ENCODE data around the gene SULT1C4.

SULT1C4 gene

DNA sequence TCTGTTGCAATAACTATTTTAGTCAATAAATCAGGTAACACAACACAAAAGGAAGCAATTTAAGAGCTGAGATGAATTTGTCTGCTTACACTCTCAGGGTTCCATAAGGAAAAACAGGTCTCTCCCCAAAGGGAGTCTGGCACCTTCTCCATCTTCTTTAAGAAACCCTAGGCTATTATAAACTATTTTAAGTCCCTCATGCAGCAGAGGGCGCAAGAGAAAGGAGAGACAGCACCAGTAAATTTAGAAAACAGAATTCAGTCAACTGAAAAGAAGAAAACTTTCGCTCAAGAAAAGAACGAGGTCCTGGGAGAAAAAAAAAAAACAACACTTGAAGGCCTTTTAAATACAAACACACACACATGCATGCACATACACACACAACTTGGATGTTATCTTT is 19.1 kb downstream of the SULT1C4 start:
- Histone ChIP-seq H3K27ac (ENCODE audit: low read length) (no peak overlapping the region), H3K27me3 (ENCODE audit: low read depth, low read length) (no peaks in the 10 kb centered on the region), H3K4me3 (ENCODE audit: low read depth in 1 of 2, low read length in 2 of 2) (no peak overlapping the region), H3K4me1 (ENCODE audit: control insufficient read depth in 1 of 2, insufficient read depth in 2 of 2, low read length in 2 of 2) (no peaks in the 10 kb centered on the region), H3K9me3 (ENCODE audit: control insufficient read depth in 1 of 2, low read length in 2 of 2) (peaks cover 7 to 32% of the 10 kb centered on the region in 2 donors), H3K36me3 (ENCODE audit: control insufficient read depth in 1 of 2, insufficient read depth in 2 of 2, low read length in 2 of 2) (no peaks in the 10 kb centered on the region)

DNA sequence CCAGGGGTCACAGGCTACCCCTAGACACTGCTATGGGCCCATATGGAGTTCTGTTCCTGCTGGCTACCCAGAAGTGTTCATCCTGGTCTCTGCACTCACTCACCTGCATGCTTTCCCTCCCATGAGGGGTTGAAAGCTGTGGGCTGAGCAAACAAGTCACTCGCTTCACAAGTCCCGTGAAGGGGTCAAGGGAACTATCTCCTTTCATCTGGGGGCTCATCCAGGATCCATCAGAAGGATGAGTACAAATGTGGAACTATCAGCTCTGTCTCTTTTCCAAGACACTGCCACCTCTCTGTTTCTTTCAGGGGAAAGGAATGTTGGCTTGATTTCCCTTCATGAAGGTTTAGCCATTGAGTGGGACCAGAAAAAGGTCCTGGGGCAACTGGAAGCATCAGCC is 21.7 kb downstream of the SULT1C4 start:
- Histone ChIP-seq H3K4me1 (ENCODE audit: control insufficient read depth in 1 of 2, insufficient read depth in 2 of 2, low read length in 2 of 2) (no peaks in the 10 kb centered on the region), H3K36me3 (ENCODE audit: control insufficient read depth in 1 of 2, insufficient read depth in 2 of 2, low read length in 2 of 2) (no peaks in the 10 kb centered on the region), H3K27me3 (ENCODE audit: low read depth, low read length) (no peaks in the 10 kb centered on the region), H3K27ac (ENCODE audit: low read length) (no peak overlapping the region), H3K4me3 (ENCODE audit: low read depth in 1 of 2, low read length in 2 of 2) (peak overlapping the region in 1 of 2 donors; percentile 47), H3K9me3 (ENCODE audit: control insufficient read depth in 1 of 2, low read length in 2 of 2) (peaks cover 7 to 29% of the 10 kb centered on the region in 2 donors)

DNA sequence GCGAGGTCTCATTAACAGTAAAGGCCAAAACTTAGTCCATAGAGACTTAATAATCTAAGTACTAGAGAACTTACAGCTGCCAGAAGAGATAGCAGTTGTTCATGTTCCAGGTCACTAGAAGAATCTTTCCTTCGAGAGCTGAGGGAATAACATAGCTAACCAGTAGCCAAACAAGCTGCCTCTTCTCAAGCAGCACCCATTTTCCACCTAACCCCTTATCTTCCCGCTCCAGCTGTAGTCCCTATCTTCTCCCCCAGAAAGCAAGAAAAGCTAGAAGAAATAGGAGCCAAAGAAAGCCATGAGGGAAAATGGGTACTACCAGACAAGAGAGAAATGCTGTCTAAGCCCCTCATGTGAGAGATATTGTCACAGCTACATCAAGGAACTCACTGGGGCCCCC is 24.0 kb downstream of the SULT1C4 start:
- H3K27me3 ChIP-seq (ENCODE audit: low read depth, low read length): no peaks in the 10 kb centered on the region
- no peak overlapping the region for H3K27ac ChIP-seq (ENCODE audit: low read length)
- H3K4me1 ChIP-seq (ENCODE audit: control insufficient read depth in 1 of 2, insufficient read depth in 2 of 2, low read length in 2 of 2): no peaks in the 10 kb centered on the region
- peaks cover 7 to 40% of the 10 kb centered on the region in 2 donors for H3K9me3 ChIP-seq (ENCODE audit: control insufficient read depth in 1 of 2, low read length in 2 of 2)
- H3K4me3 ChIP-seq (ENCODE audit: low read depth in 1 of 2, low read length in 2 of 2): no peak overlapping the region
- H3K36me3 ChIP-seq (ENCODE audit: control insufficient read depth in 1 of 2, insufficient read depth in 2 of 2, low read length in 2 of 2): no peaks in the 10 kb centered on the region

DNA sequence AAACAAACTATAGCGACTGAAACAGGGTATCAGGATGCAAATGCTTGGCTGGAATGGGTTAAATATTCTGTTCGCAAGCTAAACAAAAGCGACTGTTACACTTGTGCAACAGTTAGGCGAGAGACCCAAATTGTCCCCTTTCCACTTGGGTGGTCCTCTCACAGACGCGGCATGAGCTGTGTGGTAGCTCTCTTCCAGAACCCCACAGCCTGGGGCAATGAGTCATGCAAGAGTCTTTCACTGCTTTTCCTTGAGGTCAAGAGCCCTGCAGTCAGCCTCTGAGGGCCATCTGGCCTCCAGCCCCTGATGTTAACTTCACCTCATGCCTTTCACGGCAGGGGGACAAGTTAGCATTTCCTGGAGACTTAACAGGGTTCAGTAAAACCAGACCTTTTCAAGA is 25.7 kb downstream of the SULT1C4 start:
- Histone ChIP-seq H3K4me3 (ENCODE audit: low read depth in 1 of 2, low read length in 2 of 2) (no peak overlapping the region), H3K36me3 (ENCODE audit: control insufficient read depth in 1 of 2, insufficient read depth in 2 of 2, low read length in 2 of 2) (no peaks in the 10 kb centered on the region), H3K27me3 (ENCODE audit: low read depth, low read length) (no peaks in the 10 kb centered on the region), H3K9me3 (ENCODE audit: control insufficient read depth in 1 of 2, low read length in 2 of 2) (peaks cover 7 to 33% of the 10 kb centered on the region in 2 donors), H3K27ac (ENCODE audit: low read length) (no peak overlapping the region), H3K4me1 (ENCODE audit: control insufficient read depth in 1 of 2, insufficient read depth in 2 of 2, low read length in 2 of 2) (no peaks in the 10 kb centered on the region)

DNA sequence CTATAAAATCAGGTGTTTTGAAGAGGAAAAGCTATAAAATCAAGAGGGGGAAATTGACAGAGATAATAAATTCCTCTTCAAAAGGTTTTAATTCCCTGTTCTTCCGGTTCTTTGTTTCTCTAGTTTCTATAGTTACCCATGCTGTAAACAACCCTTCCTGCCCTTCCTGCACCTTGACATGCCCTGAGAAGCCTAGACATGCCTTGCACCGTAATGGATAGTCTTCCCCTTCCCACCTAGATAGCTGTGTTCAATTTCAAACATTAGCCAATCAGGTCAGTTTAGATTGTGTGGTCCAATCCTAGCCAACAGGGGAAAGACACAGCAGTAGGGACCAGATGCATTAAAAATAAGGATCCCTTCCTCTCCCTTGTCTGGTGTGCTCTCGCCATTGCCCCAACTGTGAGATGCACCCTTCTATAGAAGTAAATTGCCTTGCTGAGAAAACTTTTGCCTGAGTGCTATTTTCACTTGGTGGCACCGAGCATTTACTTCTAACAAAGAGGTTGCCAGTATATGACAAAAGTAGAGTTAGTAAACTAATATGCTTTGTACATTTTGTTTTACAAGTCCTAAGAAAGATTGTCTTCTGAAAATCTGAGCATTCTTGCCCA is 27.1 kb downstream of the SULT1C4 start:
- no peaks in the 10 kb centered on the region for H3K36me3 ChIP-seq (ENCODE audit: control insufficient read depth in 1 of 2, insufficient read depth in 2 of 2, low read length in 2 of 2)
- H3K4me3 ChIP-seq (ENCODE audit: low read depth in 1 of 2, low read length in 2 of 2): no peak overlapping the region

DNA sequence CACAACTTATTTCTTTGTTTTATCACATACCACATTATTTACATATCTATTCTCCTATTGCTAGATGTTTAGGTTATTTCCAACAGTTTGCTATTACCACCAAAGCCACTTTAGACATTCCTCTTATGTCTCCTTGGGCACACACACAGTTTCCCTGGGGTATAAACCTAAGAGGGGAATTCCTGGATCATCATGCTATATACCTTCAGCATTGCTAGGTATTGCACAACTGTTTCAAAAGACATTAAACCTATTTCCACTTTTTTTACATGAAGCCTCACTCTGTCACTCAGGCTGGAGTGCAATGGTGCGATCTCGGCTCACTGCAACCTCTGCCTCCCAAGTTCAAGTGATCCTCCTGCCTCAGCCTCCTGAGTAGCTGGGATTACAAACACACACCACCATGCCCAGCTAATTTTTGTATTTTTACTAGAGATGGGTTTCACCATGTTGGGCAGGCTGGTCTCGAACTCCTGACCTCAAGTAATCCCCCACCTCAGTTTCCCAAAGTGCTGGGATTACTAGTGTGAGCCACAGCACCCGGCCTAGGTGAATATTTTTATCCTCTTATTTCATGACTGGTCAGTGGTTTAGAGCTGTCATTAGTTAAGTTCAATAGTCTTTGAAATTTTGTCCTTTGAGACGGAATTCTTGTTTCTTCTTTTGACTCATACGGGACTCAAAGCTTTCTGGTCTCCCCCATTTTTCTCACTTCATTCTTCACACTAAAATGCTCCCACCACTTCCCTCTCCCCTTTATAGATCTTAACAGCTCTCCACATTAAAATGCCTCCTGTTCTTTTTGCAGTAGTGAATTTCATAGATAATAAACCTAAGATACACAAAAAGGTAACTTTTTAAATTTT is 30.3 kb downstream of the SULT1C4 start:
- no peaks in the 10 kb centered on the region for H3K27me3 ChIP-seq (ENCODE audit: low read depth, low read length)
- H3K27ac ChIP-seq (ENCODE audit: low read length): no peak overlapping the region

More for the DNA sequence above, 27.1 kb downstream of the SULT1C4 start:
- Histone ChIP-seq H3K4me1 (ENCODE audit: control insufficient read depth in 1 of 2, insufficient read depth in 2 of 2, low read length in 2 of 2) (no peaks in the 10 kb centered on the region), H3K9me3 (ENCODE audit: control insufficient read depth in 1 of 2, low read length in 2 of 2) (peaks cover 0 to 19% of the 10 kb centered on the region in 2 donors), H3K27ac (ENCODE audit: low read length) (no peak overlapping the region), H3K27me3 (ENCODE audit: low read depth, low read length) (no peaks in the 10 kb centered on the region)

DNA sequence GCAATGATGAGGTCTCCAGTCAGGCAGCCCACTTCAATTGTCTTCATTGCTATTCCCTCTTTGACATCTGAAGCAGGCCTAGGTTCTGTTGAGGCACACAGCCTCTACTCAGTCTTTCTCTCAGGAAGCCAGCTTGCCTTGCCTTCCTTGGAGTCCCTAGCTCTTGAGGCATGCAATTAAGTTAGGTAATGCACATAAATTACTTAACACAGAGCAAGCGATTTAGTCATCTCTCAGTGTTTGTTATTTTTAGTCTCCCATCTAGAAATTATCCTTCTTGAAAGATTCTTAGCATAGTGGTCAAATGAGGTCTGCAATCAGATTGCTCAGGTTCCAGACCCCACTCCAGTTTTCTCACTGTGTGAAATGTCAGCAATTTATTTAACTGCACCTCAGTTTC is 32.0 kb downstream of the SULT1C4 start:
- peaks cover 0 to 10% of the 10 kb centered on the region in 2 donors for H3K9me3 ChIP-seq (ENCODE audit: control insufficient read depth in 1 of 2, low read length in 2 of 2)
- H3K27ac ChIP-seq (ENCODE audit: low read length): no peak overlapping the region
- H3K27me3 ChIP-seq (ENCODE audit: low read depth, low read length): no peaks in the 10 kb centered on the region
- no peaks in the 10 kb centered on the region for H3K36me3 ChIP-seq (ENCODE audit: control insufficient read depth in 1 of 2, insufficient read depth in 2 of 2, low read length in 2 of 2)
- H3K4me3 ChIP-seq (ENCODE audit: low read depth in 1 of 2, low read length in 2 of 2): no peak overlapping the region
- H3K4me1 ChIP-seq (ENCODE audit: control insufficient read depth in 1 of 2, insufficient read depth in 2 of 2, low read length in 2 of 2): no peaks in the 10 kb centered on the region

More for the DNA sequence above, 30.3 kb downstream of the SULT1C4 start:
- H3K4me3 ChIP-seq (ENCODE audit: low read depth in 1 of 2, low read length in 2 of 2): no peak overlapping the region
- H3K36me3 ChIP-seq (ENCODE audit: control insufficient read depth in 1 of 2, insufficient read depth in 2 of 2, low read length in 2 of 2): no peaks in the 10 kb centered on the region
- H3K9me3 ChIP-seq (ENCODE audit: control insufficient read depth in 1 of 2, low read length in 2 of 2): peaks cover 0 to 16% of the 10 kb centered on the region in 2 donors
- no peaks in the 10 kb centered on the region for H3K4me1 ChIP-seq (ENCODE audit: control insufficient read depth in 1 of 2, insufficient read depth in 2 of 2, low read length in 2 of 2)

DNA sequence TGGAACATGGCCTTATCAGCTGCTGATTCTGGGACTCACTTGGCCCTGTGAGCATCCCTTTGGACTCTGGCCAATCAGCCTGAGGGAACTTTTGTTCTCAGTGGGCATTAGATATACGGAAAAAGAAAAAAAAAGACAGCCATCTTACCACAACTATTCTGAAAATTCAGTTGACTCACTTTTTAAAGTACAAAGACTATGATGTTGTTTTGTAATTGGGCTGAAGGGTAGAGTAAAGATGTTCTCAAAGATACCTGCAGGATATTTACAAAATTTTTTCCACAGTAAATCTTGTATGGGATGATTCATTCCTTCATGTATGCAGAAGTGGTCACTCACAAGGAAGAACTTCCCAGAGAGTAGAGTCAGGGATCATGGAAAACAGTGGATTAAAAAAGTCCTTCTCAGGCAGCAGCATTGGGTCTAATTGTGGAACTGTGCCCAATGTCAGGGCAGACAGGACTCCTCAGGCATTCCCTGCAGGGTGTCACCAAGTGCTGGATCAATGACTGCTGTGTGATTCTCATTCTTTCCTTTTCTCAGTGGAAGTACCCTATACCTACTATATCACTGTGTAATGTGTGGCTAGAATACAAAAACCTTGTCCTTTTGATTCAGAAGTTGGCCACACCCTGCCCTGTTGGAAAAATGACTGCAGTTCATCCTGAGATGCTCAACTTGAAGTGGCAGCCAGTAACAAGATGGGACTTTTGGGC is 35.4 kb downstream of the SULT1C4 start:
- Histone ChIP-seq H3K27me3 (ENCODE audit: low read depth, low read length) (no peaks in the 10 kb centered on the region), H3K4me3 (ENCODE audit: low read depth in 1 of 2, low read length in 2 of 2) (no peak overlapping the region), H3K9me3 (ENCODE audit: control insufficient read depth in 1 of 2, low read length in 2 of 2) (no peaks in the 10 kb centered on the region), H3K27ac (ENCODE audit: low read length) (no peak overlapping the region), H3K36me3 (ENCODE audit: control insufficient read depth in 1 of 2, insufficient read depth in 2 of 2, low read length in 2 of 2) (no peaks in the 10 kb centered on the region), H3K4me1 (ENCODE audit: control insufficient read depth in 1 of 2, insufficient read depth in 2 of 2, low read length in 2 of 2) (no peaks in the 10 kb centered on the region)

DNA sequence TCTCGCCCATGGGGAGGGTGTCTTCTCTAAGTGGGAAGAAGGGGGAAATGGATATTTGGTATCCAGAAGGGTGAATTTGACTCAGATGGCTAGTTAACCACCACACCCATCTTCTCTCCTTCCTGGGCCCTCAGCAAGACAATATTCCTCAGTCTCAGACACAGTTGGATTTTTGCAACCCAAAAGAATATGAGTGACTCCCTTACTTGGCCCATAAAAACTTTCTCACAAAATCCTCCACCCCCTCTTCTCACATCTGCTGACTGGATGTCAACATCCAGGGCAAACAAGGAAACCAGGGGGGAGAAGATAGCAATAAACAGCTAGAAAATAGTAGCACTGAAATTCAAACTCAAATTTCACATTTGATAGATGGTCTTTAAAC is 35.9 kb downstream of the SULT1C4 start:
- Histone ChIP-seq H3K4me3 (ENCODE audit: low read depth in 1 of 2, low read length in 2 of 2) (no peak overlapping the region), H3K9me3 (ENCODE audit: control insufficient read depth in 1 of 2, low read length in 2 of 2) (no peaks in the 10 kb centered on the region), H3K4me1 (ENCODE audit: control insufficient read depth in 1 of 2, insufficient read depth in 2 of 2, low read length in 2 of 2) (no peaks in the 10 kb centered on the region), H3K27me3 (ENCODE audit: low read depth, low read length) (no peaks in the 10 kb centered on the region), H3K27ac (ENCODE audit: low read length) (no peak overlapping the region), H3K36me3 (ENCODE audit: control insufficient read depth in 1 of 2, insufficient read depth in 2 of 2, low read length in 2 of 2) (no peaks in the 10 kb centered on the region)

DNA sequence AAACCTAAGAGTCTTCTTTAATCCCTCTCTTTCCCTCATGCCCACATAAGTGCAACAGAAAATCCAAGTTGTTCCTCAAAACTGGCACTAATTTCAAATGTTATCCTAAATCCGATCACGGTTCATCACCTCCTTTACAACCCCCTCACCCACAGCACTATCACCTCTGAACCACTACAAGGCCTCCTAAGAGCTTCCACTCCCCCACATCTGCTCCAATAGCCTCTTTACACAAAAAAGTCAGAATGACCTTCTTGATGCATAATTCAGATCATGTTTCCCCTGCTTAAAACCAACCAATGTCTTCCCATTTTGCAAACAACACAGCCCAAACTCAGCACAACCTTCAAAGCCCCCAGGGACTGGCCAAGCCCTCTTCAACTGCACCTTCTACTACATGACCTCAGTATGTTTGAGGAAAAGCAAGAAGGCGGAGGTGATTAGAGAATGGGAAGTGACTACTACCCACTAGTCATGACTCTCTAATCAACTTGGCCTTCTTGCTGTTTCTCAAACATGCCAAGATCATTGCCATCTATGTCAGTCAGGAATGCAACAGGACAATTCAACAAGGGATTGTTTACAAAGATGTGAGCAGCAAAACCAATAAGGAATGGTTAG is 36.6 kb downstream of the SULT1C4 start:
- H3K4me3 ChIP-seq (ENCODE audit: low read depth in 1 of 2, low read length in 2 of 2): no peak overlapping the region
- H3K27ac ChIP-seq (ENCODE audit: low read length): no peak overlapping the region
- H3K27me3 ChIP-seq (ENCODE audit: low read depth, low read length): no peaks in the 10 kb centered on the region
- H3K9me3 ChIP-seq (ENCODE audit: control insufficient read depth in 1 of 2, low read length in 2 of 2): no peaks in the 10 kb centered on the region
- H3K36me3 ChIP-seq (ENCODE audit: control insufficient read depth in 1 of 2, insufficient read depth in 2 of 2, low read length in 2 of 2): no peaks in the 10 kb centered on the region
- no peaks in the 10 kb centered on the region for H3K4me1 ChIP-seq (ENCODE audit: control insufficient read depth in 1 of 2, insufficient read depth in 2 of 2, low read length in 2 of 2)

DNA sequence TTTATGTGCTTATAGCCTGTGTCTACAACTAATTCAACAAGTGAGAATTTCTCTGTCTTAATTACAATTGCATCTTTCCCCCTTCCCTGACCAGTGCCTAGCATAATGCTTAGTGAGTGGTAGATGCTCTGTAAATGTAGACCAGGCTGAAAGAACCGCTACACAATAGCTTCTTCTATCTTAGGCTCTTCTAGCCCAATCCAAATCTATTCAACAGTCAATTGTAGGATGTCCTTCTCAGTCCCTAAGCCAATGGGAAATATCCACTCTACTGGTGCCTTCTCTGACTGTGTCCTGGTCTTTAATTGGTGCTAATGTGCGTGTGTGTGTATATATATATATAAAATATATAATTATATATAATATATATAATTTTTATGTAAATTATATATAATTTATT is 37.2 kb downstream of the SULT1C4 start:
- Histone ChIP-seq H3K27ac (ENCODE audit: low read length) (no peak overlapping the region), H3K36me3 (ENCODE audit: control insufficient read depth in 1 of 2, insufficient read depth in 2 of 2, low read length in 2 of 2) (no peaks in the 10 kb centered on the region)

More for the DNA sequence above, 37.2 kb downstream of the SULT1C4 start:
- H3K9me3 ChIP-seq (ENCODE audit: control insufficient read depth in 1 of 2, low read length in 2 of 2): no peaks in the 10 kb centered on the region
- H3K4me3 ChIP-seq (ENCODE audit: low read depth in 1 of 2, low read length in 2 of 2): no peak overlapping the region
- no peaks in the 10 kb centered on the region for H3K27me3 ChIP-seq (ENCODE audit: low read depth, low read length)
- no peaks in the 10 kb centered on the region for H3K4me1 ChIP-seq (ENCODE audit: control insufficient read depth in 1 of 2, insufficient read depth in 2 of 2, low read length in 2 of 2)

Measured in muscle layer of duodenum (tissue), 2 donors.